ENCODE results near the gene NDUFB7. TPM values are rescaled to one million over a fixed set of nuclear protein-coding genes. Genes with fewer than 3 reads are reported as not detected.
A peak's percentile ranks its signal among the peaks of the same experiment; 100 is the strongest.

The NDUFB7 gene
- total RNA-seq, 1 experiment from 2014 or later: 1,095 TPM

GRCh38 chr19:14530005-14530348, 41.9 kb downstream of the NDUFB7 start:
- peaks cover 18% of the 10 kb centered on the region for H3K4me1 ChIP-seq (ENCODE audit: insufficient read depth, low read length)
- intact Hi-C loops (cut with micrococcal nuclease): no loop called here
- H3K4me2 ChIP-seq (ENCODE audit: low read length): peak overlapping the region; percentile 85
- peak overlapping the region; percentile 26 for H3K27ac ChIP-seq (ENCODE audit: low read length)
- H3K27me3 ChIP-seq (ENCODE audit: low read length): no peaks in the 10 kb centered on the region
- ChIA-PET POLR2A (ENCODE audit: unreplicated experiment) (no interaction called here), CTCF (no interaction called here)
- peaks cover 7% of the 10 kb centered on the region; the same call in 1 of the 2 replicates for H4K20me1 ChIP-seq (ENCODE audit: low read length)
- DNase-seq: no peak
- H2AFZ ChIP-seq (ENCODE audit: low read length): peak overlapping the region; percentile 58
- no peaks in the 10 kb centered on the region for H3K9me3 ChIP-seq (ENCODE audit: low read length)
- TF ChIP-seq EZH2phosphoT487 (IDR thresholded peaks at IDR 0.05; ENCODE audit: borderline replicate concordance, low read length) (no peak), EZH2 (IDR thresholded peaks at IDR 0.05; ENCODE audit: low read length, unreplicated experiment) (no peak)
- TF ChIP-seq, protein P1, sequence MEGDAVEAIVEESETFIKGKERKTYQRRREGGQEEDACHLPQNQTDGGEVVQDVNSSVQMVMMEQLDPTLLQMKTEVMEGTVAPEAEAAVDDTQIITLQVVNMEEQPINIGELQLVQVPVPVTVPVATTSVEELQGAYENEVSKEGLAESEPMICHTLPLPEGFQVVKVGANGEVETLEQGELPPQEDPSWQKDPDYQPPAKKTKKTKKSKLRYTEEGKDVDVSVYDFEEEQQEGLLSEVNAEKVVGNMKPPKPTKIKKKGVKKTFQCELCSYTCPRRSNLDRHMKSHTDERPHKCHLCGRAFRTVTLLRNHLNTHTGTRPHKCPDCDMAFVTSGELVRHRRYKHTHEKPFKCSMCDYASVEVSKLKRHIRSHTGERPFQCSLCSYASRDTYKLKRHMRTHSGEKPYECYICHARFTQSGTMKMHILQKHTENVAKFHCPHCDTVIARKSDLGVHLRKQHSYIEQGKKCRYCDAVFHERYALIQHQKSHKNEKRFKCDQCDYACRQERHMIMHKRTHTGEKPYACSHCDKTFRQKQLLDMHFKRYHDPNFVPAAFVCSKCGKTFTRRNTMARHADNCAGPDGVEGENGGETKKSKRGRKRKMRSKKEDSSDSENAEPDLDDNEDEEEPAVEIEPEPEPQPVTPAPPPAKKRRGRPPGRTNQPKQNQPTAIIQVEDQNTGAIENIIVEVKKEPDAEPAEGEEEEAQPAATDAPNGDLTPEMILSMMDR (conservative IDR thresholded peaks at IDR 0.05; ENCODE audit: low read depth, low read length): no peak
- H3K9ac ChIP-seq (ENCODE audit: low read length): peak overlapping the region; percentile 72
- no peaks in the 10 kb centered on the region for H3F3A ChIP-seq (ENCODE audit: low read length, unreplicated experiment)
- peaks cover 4% of the 10 kb centered on the region; the same call in 1 of the 2 replicates for H3K36me3 ChIP-seq (ENCODE audit: low read depth, low read length)
- H3K79me2 ChIP-seq (ENCODE audit: low read length): peaks cover 52% of the 10 kb centered on the region
- H3K9me2 ChIP-seq (replicated peaks; ENCODE audit: low read length): no peaks in the 10 kb centered on the region
- no peak; the same call in 1 of the 2 replicates for ATAC-seq
- BruUV-seq (replicated peaks): no TSS peak
- H3K4me3 ChIP-seq (ENCODE audit: low read length): peak overlapping the region; percentile 79

GRCh38 chr19:14529254-14530004, 42.4 kb downstream of the NDUFB7 start, which contains the start of gene TECR:
Gene TECR, plus strand, starts transcription at chr19:14529594. Its CDS starts 103 bp downstream, at chr19:14529697.
- Histone ChIP-seq H3K9me2 (replicated peaks; ENCODE audit: low read length) (no peaks in the 10 kb centered on the region), H3K27me3 (ENCODE audit: low read length) (no peaks in the 10 kb centered on the region), H3K4me1 (ENCODE audit: insufficient read depth, low read length) (peaks cover 18% of the 10 kb centered on the region), H3F3A (ENCODE audit: low read length, unreplicated experiment) (no peaks in the 10 kb centered on the region), H4K20me1 (ENCODE audit: low read length) (peaks cover 7% of the 10 kb centered on the region; the same call in 1 of the 2 replicates), H3K9ac (ENCODE audit: low read length) (peak within 1 kb of the TSS; percentile 72), H3K27ac (ENCODE audit: low read length) (peak within 1 kb of the TSS; percentile 26), H3K79me2 (ENCODE audit: low read length) (peaks cover 46% of the 10 kb centered on the region), H3K4me3 (ENCODE audit: low read length) (peak within 1 kb of the TSS; percentile 79), H3K9me3 (ENCODE audit: low read length) (no peaks in the 10 kb centered on the region), H3K4me2 (ENCODE audit: low read length) (peak within 1 kb of the TSS; percentile 87), H3K36me3 (ENCODE audit: low read depth, low read length) (no peaks in the 10 kb centered on the region; the same call in 1 of the 2 replicates), H2AFZ (ENCODE audit: low read length) (peak within 1 kb of the TSS; percentile 93)
- TF ChIP-seq EZH2phosphoT487 (IDR thresholded peaks at IDR 0.05; ENCODE audit: borderline replicate concordance, low read length) (no peak), EZH2 (IDR thresholded peaks at IDR 0.05; ENCODE audit: low read length, unreplicated experiment) (no peak)
- TF ChIP-seq, protein P1 (conservative IDR thresholded peaks at IDR 0.05; ENCODE audit: low read depth, low read length): no peak
- BruUV-seq (replicated peaks): TSS peak; percentile 76
- peak; percentile 100 for DNase-seq
- CTCF ChIA-PET: no interaction called here
- POLR2A ChIA-PET (ENCODE audit: unreplicated experiment): no interaction called here
- peak; percentile 96 for ATAC-seq
- intact Hi-C loops (cut with micrococcal nuclease): loop anchor here (2.0 kb wide), 1 partner anchor 33 kb away; the partner anchor contains the start of gene GIPC1

All from PC-3 (cell line).